Measurements from ENCODE around the gene CCR5AS.
A peak's percentile ranks its signal among the peaks of the same experiment; 100 is the strongest.

DNA sequence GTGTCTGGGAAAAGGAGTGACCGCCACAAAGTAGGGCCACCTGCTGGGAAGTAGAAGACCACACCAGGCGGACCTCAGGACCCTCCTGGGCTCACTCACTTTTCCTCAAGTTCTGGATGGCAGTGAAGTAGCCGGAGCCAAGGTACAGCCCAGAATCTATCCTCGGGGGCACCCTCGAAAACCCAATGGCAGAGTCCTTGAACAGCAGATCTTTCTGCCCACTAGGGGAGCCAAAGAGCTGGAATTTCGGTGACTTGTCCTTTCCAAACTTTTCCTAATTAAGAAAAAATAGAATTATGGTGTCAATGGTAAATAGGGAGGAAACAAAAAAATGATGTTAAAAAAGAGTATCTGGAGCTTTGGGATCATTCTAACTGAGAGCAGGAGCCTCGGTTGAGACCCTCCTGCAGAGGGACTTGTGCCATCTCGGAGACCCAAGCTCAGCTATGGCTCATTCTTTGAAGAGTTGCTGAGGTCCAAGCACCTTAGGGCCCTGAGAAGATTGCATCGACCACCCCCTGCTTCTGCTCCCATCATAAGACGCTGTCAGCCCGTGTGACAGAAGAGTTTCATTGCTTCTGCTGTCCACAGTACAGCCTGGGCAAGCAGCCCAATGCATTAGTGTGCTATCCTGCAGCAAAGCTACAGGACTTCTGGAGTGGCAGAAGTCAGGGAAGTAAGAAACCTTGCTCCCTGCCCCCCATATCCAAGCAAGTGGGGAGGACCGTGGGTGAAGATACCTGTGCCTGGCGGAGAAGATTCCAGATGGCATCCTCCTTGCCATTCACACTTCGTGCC is 43.1 kb upstream of the CCR5AS start:
- peak in 1 of 2 donors; percentile 39 for TF ChIP-seq CTCF (IDR thresholded peaks at IDR 0.05)
- TF ChIP-seq EP300 (IDR thresholded peaks at IDR 0.05): no peak
- TF ChIP-seq POLR2A (IDR thresholded peaks at IDR 0.05): no peak

All from suprapubic skin (tissue), 3 donors.